ENCODE results near the gene SFXN5.

SFXN5 gene

DNA sequence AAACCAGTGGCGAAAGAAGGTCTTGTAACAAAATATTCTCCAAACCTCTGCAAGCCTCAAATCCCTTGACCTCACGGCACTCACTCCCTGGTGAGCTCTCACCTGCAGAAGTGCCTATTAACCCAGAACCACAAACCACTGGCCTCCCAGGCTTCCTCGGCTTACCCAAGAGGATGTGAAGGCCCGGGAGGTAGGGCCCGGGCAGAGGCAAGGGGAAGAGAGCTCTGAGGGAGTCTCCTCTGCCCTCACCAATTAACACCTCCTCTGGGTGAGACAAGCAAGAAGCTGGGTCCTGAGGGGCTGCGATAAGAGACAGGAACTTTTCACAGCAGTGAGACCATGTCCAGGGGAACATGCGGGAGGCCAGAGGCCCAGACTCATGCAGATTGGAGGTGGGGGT is 100.5 kb downstream of the SFXN5 start:
- Histone ChIP-seq H3K9ac (ENCODE audit: low read depth, low read length) (0 out of 2 replicates have a peak overlapping the region, but pooled peaks have one; percentile 18), H3K27ac (ENCODE audit: low read length) (no peak overlapping the region), H3K36me3 (ENCODE audit: insufficient read depth, low read depth, low read length) (no peaks in the 10 kb centered on the region), H3K4me3 (ENCODE audit: low read length) (no peak overlapping the region), H3K9me3 (ENCODE audit: insufficient read depth, low read depth, low read length) (no peaks in the 10 kb centered on the region), H3K27me3 (ENCODE audit: insufficient read depth, low read length) (peaks cover 9% of the 10 kb centered on the region; the same call in 1 of the 2 replicates), H3K4me1 (ENCODE audit: insufficient read depth, low read length) (peaks cover 23% of the 10 kb centered on the region)

DNA sequence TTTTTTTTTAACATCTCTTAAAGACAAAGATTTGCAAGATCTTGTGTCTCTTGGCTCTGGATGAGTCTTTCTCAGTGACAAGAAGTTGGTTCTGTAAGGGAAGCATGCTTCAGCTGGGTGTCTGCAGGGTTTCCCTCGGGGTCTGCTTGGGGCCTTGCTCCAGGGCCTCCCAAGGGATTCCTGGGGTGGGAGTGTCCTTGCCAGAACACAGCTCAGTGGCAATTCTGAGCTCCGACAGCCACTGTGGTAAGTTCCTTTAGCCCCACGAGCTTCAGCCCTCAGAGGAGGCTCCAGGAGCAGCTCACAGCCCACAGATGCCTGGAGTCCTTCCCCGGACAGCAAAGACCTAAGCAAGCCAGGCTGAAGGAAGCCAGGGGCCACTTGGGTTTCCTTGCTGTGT is 101.8 kb downstream of the SFXN5 start:
- peaks cover 10% of the 10 kb centered on the region for H3K4me1 ChIP-seq (ENCODE audit: insufficient read depth, low read length)
- H3K9me3 ChIP-seq (ENCODE audit: insufficient read depth, low read depth, low read length), result no peaks in the 10 kb centered on the region
- H3K27ac ChIP-seq (ENCODE audit: low read length), result no peak overlapping the region
- no peak overlapping the region for H3K9ac ChIP-seq (ENCODE audit: low read depth, low read length)
- H3K36me3 ChIP-seq (ENCODE audit: insufficient read depth, low read depth, low read length), result no peaks in the 10 kb centered on the region
- peaks cover 9% of the 10 kb centered on the region; the same call in 1 of the 2 replicates for H3K27me3 ChIP-seq (ENCODE audit: insufficient read depth, low read length)
- no peak overlapping the region for H3K4me3 ChIP-seq (ENCODE audit: low read length)

DNA sequence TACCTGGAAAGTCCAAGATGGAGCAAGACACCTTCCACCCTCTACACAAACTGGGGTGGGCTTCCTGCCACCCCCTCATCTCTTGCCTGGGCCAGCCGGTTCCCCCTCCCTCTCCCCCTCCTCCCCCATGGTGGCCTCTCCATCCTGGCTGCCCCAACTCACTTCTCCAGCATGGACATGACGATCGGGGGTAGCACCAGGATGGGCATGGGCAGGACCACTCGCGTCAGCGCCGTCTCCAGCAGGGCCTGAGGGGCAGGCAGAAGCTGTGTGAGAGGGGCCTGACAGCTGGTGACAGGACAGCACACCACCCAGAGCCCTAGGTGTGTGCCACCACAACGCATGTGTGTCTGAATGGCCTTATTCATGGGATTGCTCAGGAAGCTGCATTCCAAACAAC is 103.2 kb downstream of the SFXN5 start:
- H3K36me3 ChIP-seq (ENCODE audit: insufficient read depth, low read depth, low read length), result no peaks in the 10 kb centered on the region
- no peak overlapping the region for H3K4me3 ChIP-seq (ENCODE audit: low read length)
- no peaks in the 10 kb centered on the region for H3K9me3 ChIP-seq (ENCODE audit: insufficient read depth, low read depth, low read length)
- H3K27me3 ChIP-seq (ENCODE audit: insufficient read depth, low read length), result no peaks in the 10 kb centered on the region; the same call in 1 of the 2 replicates
- H3K4me1 ChIP-seq (ENCODE audit: insufficient read depth, low read length), result peaks cover 10% of the 10 kb centered on the region
- no peak overlapping the region for H3K9ac ChIP-seq (ENCODE audit: low read depth, low read length)
- H3K27ac ChIP-seq (ENCODE audit: low read length), result no peak overlapping the region

DNA sequence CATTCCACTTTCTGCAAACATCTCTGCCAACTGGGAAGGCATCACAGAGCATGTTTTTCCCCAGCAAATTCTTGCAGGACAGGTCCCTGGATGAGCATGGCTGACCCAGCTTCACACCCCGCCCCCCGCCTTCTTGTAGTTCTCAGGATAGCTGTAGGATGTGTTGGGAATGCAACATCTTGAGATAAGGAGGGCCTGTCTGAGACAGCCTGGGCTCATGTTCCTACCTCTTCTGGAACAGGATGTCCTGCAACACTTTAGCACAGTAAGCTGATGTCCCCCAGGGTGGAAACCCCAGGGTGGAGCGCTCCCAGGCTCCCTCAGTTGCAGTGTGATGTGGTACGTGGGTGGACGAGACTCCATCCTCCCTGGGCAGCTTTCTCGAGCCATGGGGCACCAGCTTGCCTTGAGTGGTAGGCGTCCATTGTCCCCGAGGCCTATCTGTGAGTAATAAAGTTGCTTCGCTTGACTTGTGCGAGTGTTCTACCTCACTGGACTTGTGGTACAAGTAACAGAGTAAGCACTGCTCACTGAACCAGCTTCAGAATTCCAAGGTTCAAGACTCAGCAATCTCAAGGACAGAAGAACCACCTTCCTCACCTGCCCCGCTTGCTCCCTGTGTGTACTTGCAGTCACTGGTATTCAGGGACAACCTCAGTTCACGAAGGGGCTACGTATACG is 105.6 kb downstream of the SFXN5 start:
- H3K4me1 ChIP-seq (ENCODE audit: insufficient read depth, low read length), result peaks cover 23% of the 10 kb centered on the region
- no peak overlapping the region for H3K4me3 ChIP-seq (ENCODE audit: low read length)
- H3K9ac ChIP-seq (ENCODE audit: low read depth, low read length), result no peak overlapping the region

DNA sequence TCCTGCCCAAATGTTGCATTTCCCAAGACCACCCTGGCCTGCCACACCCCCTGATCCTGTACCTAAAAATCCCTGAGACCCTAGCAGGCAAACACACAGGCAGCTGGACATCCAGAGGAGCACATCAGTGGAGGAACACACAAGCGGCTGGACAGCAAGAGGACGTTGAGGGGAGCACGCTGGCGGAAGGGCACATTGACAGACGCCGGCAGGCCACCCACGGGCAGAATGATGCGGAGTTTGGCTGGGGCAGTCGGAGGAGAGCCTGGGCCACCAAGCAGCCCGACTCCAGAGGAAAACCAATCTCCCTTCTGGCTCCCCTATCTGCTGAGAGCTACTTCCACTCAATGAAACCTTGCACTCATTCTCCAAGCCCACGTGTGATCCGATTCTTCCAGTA is 106.5 kb downstream of the SFXN5 start:
- H3K36me3 ChIP-seq (ENCODE audit: insufficient read depth, low read depth, low read length), result no peaks in the 10 kb centered on the region
- H3K27me3 ChIP-seq (ENCODE audit: insufficient read depth, low read length), result no peaks in the 10 kb centered on the region; the same call in 1 of the 2 replicates
- H3K27ac ChIP-seq (ENCODE audit: low read length), result no peak overlapping the region
- peaks cover 23% of the 10 kb centered on the region for H3K4me1 ChIP-seq (ENCODE audit: insufficient read depth, low read length)
- no peak overlapping the region for H3K9ac ChIP-seq (ENCODE audit: low read depth, low read length)
- no peak overlapping the region for H3K4me3 ChIP-seq (ENCODE audit: low read length)
- no peaks in the 10 kb centered on the region for H3K9me3 ChIP-seq (ENCODE audit: insufficient read depth, low read depth, low read length)

More for the DNA sequence above, 105.6 kb downstream of the SFXN5 start:
- H3K27me3 ChIP-seq (ENCODE audit: insufficient read depth, low read length), result no peaks in the 10 kb centered on the region; the same call in 1 of the 2 replicates
- H3K27ac ChIP-seq (ENCODE audit: low read length), result no peak overlapping the region
- no peaks in the 10 kb centered on the region for H3K9me3 ChIP-seq (ENCODE audit: insufficient read depth, low read depth, low read length)
- no peaks in the 10 kb centered on the region for H3K36me3 ChIP-seq (ENCODE audit: insufficient read depth, low read depth, low read length)

DNA sequence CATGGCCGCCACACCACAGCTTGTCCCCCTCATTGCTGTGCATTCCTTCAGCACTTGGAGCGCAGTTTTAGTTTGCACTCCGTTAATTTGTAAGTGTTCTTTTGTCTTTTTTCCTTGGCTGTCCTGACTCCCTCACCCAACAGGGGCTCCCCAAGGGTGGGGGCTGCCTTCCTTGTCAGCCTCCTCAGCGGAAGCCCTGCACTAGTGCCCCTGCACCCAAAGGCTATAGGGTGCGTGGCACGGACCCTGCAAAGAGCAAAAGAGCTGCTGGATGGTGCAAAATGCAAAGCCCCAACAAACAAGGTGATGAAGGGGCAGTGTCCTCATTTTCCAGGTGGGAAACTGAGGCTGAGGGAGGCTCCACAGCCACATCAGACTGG is 107.4 kb downstream of the SFXN5 start:
- Histone ChIP-seq H3K9me3 (ENCODE audit: insufficient read depth, low read depth, low read length) (no peaks in the 10 kb centered on the region), H3K27ac (ENCODE audit: low read length) (no peak overlapping the region), H3K27me3 (ENCODE audit: insufficient read depth, low read length) (no peaks in the 10 kb centered on the region; the same call in 1 of the 2 replicates), H3K9ac (ENCODE audit: low read depth, low read length) (no peak overlapping the region), H3K4me3 (ENCODE audit: low read length) (no peak overlapping the region), H3K36me3 (ENCODE audit: insufficient read depth, low read depth, low read length) (no peaks in the 10 kb centered on the region), H3K4me1 (ENCODE audit: insufficient read depth, low read length) (peaks cover 23% of the 10 kb centered on the region)

DNA sequence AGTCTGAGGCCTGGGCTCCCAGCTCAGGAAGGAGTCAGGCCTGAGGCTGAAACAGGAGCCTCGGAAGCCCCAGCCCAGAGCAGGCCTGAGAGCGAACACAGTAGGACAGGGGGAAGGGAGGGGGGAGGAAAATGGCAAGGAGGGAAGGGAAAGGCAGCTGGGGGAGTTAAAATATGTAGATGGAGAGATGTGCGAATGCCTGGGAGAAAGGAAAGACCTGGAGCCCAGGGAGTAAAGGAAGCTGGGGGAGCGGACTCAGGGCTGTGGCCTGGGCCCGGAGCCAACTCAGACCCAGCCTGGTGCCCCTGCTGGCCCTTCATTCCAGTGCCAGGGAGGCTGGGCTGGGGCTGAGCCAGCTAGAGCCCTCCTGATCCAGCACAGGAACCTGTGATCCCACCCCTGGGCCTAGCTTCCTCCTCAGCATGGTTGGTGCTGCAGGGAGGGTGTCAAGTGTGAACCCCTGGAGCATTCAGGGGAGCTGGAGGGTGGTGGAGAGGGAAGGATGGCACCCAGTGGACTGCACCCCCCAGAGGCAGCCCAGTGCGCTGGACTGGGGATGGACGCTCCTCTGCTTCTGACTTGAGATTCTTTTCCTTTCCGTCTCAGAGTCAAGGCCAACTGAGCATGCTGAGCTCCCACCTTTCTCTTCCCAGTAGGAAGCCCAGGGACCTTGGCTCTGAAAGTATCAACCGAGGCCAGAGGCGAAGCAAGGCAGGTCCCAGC is 107.9 kb downstream of the SFXN5 start:
- Histone ChIP-seq H3K27ac (ENCODE audit: low read length) (peak overlapping the region; percentile 72), H3K27me3 (ENCODE audit: insufficient read depth, low read length) (no peaks in the 10 kb centered on the region; the same call in 1 of the 2 replicates), H3K9me3 (ENCODE audit: insufficient read depth, low read depth, low read length) (no peaks in the 10 kb centered on the region), H3K36me3 (ENCODE audit: insufficient read depth, low read depth, low read length) (no peaks in the 10 kb centered on the region), H3K4me3 (ENCODE audit: low read length) (peak overlapping the region; percentile 16; the same call in 1 of the 2 replicates), H3K4me1 (ENCODE audit: insufficient read depth, low read length) (peaks cover 23% of the 10 kb centered on the region), H3K9ac (ENCODE audit: low read depth, low read length) (peak overlapping the region; percentile 70; the same call in 1 of the 2 replicates)

DNA sequence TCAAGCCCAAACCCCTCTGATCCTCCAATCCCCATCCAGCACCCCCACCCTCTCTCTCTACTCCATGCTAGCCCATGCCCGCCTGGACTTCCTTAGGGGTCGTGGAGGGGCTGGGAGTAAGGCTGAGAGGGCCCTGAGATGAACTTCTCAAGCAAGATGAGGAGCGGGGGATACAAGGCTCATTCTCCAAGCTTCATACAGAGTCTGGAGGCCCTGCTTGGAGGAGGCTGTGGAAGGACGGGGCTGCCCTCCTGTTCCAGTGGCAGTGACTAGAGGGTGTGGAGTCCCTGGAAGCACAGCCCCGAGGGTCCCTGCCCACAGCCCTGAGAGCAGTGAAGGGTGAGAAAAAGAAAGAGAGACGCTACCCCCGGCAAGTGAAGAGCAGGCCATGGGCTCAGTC is 108.6 kb downstream of the SFXN5 start:
- H3K9me3 ChIP-seq (ENCODE audit: insufficient read depth, low read depth, low read length), result no peaks in the 10 kb centered on the region
- no peaks in the 10 kb centered on the region for H3K36me3 ChIP-seq (ENCODE audit: insufficient read depth, low read depth, low read length)
- peak overlapping the region; percentile 70; the same call in 1 of the 2 replicates for H3K9ac ChIP-seq (ENCODE audit: low read depth, low read length)
- H3K27me3 ChIP-seq (ENCODE audit: insufficient read depth, low read length), result no peaks in the 10 kb centered on the region; the same call in 1 of the 2 replicates
- H3K4me1 ChIP-seq (ENCODE audit: insufficient read depth, low read length), result peaks cover 23% of the 10 kb centered on the region
- H3K27ac ChIP-seq (ENCODE audit: low read length), result peak overlapping the region; percentile 72
- H3K4me3 ChIP-seq (ENCODE audit: low read length), result peak overlapping the region; percentile 16; the same call in 1 of the 2 replicates

DNA sequence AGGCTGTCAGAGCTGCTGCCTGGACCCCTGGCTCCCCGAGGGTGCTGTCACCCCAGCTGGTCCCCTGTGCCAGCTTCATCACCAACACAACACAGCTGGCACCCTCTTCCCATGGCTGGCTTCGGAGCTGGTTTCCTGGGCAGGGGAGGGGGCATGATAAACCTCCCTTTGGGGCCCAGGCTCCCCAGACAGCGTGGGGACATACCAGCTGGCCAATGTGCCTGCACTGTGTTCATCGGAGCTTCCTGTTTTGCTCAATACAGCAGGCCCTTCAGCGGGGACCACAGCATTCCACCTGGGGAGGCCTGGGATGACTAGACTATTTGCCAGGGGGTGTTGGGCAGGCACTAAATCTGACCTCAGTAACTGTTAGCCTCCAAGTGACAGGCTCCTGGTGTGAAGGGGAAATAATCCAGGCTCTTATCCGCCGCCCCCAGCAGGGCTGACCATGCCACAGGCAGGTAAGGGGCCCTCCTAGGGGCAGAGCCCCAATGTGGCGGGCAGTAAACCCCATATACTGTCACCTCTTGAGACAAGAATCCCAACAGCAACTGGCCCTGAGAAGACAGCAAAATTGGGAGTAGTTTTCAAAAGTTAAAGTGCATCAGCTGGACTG is 109.6 kb downstream of the SFXN5 start:
- H3K27me3 ChIP-seq (ENCODE audit: insufficient read depth, low read length), result peaks cover 4% of the 10 kb centered on the region; the same call in 1 of the 2 replicates
- no peak overlapping the region for H3K27ac ChIP-seq (ENCODE audit: low read length)
- no peak overlapping the region for H3K9ac ChIP-seq (ENCODE audit: low read depth, low read length)
- H3K36me3 ChIP-seq (ENCODE audit: insufficient read depth, low read depth, low read length), result peaks cover 7% of the 10 kb centered on the region; the same call in 1 of the 2 replicates
- H3K9me3 ChIP-seq (ENCODE audit: insufficient read depth, low read depth, low read length), result no peaks in the 10 kb centered on the region
- no peak overlapping the region for H3K4me3 ChIP-seq (ENCODE audit: low read length)
- peaks cover 23% of the 10 kb centered on the region for H3K4me1 ChIP-seq (ENCODE audit: insufficient read depth, low read length)

DNA sequence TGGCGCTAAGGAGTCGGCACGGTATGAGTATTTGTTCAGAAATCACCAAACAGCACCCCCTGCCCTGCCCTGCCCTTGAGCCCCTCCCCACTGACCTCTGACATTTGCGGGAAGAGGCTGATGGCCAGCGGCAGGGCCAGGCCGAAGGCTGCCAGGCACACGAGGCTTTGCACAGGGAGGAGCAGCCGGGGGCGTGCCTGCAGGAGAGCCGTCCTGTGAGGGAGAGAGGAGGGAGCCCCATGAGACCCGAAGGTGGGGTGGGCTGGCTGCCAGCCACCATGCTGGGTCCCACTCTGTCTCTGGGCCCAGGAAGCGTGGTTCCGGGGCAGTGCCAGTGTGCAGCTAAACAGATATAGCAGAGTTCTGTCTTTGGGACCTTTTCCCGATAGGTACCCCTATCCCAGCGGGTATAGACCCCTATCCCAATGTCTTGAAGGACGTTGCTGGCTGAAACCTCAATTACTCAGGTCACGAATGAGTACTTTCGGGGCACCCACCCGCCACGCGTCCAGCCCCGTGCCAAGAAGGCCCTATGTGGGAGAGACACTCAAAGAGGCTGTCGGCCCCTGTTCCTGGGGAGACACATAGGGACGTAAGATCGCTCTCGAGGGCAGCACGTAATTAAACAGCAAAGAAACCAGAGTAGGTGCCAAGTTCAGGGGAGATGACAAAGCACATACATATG is 110.3 kb downstream of the SFXN5 start:
- Histone ChIP-seq H3K36me3 (ENCODE audit: insufficient read depth, low read depth, low read length) (peaks cover 7% of the 10 kb centered on the region; the same call in 1 of the 2 replicates), H3K4me1 (ENCODE audit: insufficient read depth, low read length) (peaks cover 23% of the 10 kb centered on the region), H3K9me3 (ENCODE audit: insufficient read depth, low read depth, low read length) (no peaks in the 10 kb centered on the region), H3K4me3 (ENCODE audit: low read length) (no peak overlapping the region), H3K9ac (ENCODE audit: low read depth, low read length) (no peak overlapping the region), H3K27ac (ENCODE audit: low read length) (no peak overlapping the region), H3K27me3 (ENCODE audit: insufficient read depth, low read length) (peaks cover 4% of the 10 kb centered on the region; the same call in 1 of the 2 replicates)

All from iPS-20b (cell line).